ENCODE results near the gene USP11.

DNA sequence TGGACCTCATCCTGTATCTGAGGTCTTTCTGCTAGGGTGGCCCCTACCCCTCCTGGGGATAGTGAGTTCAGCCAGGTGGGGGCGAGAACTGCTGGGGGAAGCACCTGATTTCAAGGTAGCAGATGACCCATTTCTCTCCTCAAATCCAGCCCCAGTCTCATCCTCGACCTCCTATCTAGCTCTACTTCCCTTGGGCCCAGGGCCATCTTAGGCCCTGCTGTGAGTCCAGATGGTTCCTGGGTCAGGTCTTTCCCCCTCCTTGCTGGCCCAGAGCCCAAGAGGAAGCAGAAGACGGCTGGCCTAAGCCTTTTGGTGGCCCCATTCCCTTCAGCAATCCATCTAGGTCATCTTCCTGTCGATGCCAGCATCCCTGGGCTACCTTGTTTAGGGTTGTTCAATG, 11.1 kb upstream of the USP11 start:
- no peak for TF ChIP-seq GATA2 (IDR thresholded peaks at IDR 0.05; ENCODE audit: low read depth, low read length)
- TF ChIP-seq GATA3 (IDR thresholded peaks at IDR 0.05; ENCODE audit: low read depth, low read length) = no peak
